Measurements from ENCODE around the gene MCM7.

The MCM7 gene

DNA sequence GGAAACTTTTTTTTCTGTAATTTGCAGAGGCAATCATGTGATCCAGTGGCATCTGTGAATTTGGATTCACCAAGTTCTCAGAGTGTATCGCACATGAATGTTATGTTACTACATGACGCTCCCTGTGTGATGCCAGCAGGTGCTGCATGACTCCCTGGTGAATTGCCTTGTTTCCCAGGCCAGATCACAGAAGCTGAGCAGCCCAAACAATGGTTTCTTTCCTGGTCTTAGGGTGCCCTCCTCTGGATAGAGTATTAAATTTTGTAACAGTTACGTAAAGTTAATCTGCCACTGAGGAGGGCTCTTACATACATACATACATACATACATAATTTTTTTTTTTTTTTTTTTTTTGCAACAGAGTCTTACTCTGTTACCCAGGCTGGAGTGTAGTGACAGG, 48.0 kb downstream of the MCM7 start:
- Mint-ChIP-seq H3K9me3 (no peaks in the 10 kb centered on the region), H3K27ac (no peak overlapping the region), H3K4me3 (no peak overlapping the region), H3K36me3 (peaks cover 1% of the 10 kb centered on the region), H3K27me3 (no peaks in the 10 kb centered on the region), H3K4me1 (peaks cover 15% of the 10 kb centered on the region)
- DNase-seq (ENCODE audit: low spot score in 2 of 2) (no peak), ATAC-seq (ENCODE audit: low read depth) (no peak)

GRCh38 chr7:100051611-100052010, 49.6 kb downstream of the MCM7 start:
- Mint-ChIP-seq H3K9me3 (no peaks in the 10 kb centered on the region), H3K4me3 (peak overlapping the region; percentile 28), H3K27me3 (no peaks in the 10 kb centered on the region), H3K4me1 (peaks cover 13% of the 10 kb centered on the region), H3K27ac (no peak overlapping the region), H3K36me3 (no peaks in the 10 kb centered on the region)
- no peak for DNase-seq (ENCODE audit: low spot score in 2 of 2)
- no peak for ATAC-seq (ENCODE audit: low read depth)

GRCh38 chr7:100049441-100050291, 51.5 kb downstream of the MCM7 start, which contains the start of gene ZSCAN21:
TSS of gene ZSCAN21 (plus strand) at chr7:100049774. CDS start at chr7:100057007, 7,233 bp downstream.
- peak; percentile 90 for ATAC-seq (ENCODE audit: low read depth)
- Mint-ChIP-seq H3K27ac (peak within 1 kb of the TSS; percentile 96), H3K36me3 (no peaks in the 10 kb centered on the region), H3K9me3 (no peaks in the 10 kb centered on the region), H3K4me1 (peaks cover 15% of the 10 kb centered on the region), H3K27me3 (no peaks in the 10 kb centered on the region), H3K4me3 (peak within 1 kb of the TSS; percentile 94)
- DNase-seq (ENCODE audit: low spot score in 2 of 2), result peak; percentile 78 to 86

- H3K4me3 Mint-ChIP-seq, result peak overlapping the region; percentile 45
These were observed 52.5 kb downstream of the MCM7 start for GRCh38 chr7:100048680-100049079.

DNA sequence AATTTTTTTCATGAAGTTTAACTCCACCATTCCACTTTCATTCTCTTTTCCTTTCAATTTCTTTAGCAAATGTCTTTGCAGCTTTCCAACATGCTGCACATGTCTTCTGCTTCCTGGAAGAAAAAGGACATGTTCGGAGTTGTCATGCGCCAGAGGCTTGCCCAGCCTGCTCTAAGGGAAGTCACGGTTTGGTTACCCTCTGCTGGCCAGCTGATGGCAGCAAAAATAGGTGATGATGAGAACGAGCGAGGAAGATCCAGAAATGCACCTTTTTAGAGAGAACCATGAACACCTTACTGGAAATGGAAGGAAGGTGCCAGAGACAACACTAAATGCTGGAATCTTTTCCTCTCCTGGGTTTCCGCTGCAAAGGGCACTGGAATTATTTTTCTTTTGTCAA, 56.5 kb downstream of the MCM7 start:
- Mint-ChIP-seq H3K27me3 (no peaks in the 10 kb centered on the region), H3K9me3 (no peaks in the 10 kb centered on the region), H3K27ac (no peak overlapping the region), H3K4me3 (peak overlapping the region; percentile 63), H3K4me1 (peaks cover 7% of the 10 kb centered on the region), H3K36me3 (no peaks in the 10 kb centered on the region)
- DNase-seq (ENCODE audit: low spot score in 2 of 2), result peak in 1 of 2 donors; percentile 24
- peak; percentile 44 for ATAC-seq (ENCODE audit: low read depth)

More at GRCh38 chr7:100048680-100049079, 52.5 kb downstream of the MCM7 start:
- DNase-seq (ENCODE audit: low spot score in 2 of 2) (no peak), ATAC-seq (ENCODE audit: low read depth) (no peak)
- Mint-ChIP-seq H3K27ac (peak overlapping the region; percentile 96), H3K36me3 (no peaks in the 10 kb centered on the region), H3K4me1 (peaks cover 16% of the 10 kb centered on the region), H3K27me3 (no peaks in the 10 kb centered on the region), H3K9me3 (no peaks in the 10 kb centered on the region)
